ES-I3 (cell line): Measurements from ENCODE around the gene FAM50B.

ENCODE experiments used
- H3K36me3 ChIP-seq: 2 replicates; pipeline ENCODE4 v1.6.1; 2013; ENCODE audit warnings: mild to moderate bottlenecking, low read length, control low read depth, moderate library complexity; ENCODE audit not compliant: insufficient read depth
- H3K4me1 ChIP-seq: 2 replicates; pipeline ENCODE4 v1.6.1; 2013; ENCODE audit warnings: mild to moderate bottlenecking, control low read depth, low read length; ENCODE audit not compliant: insufficient read depth
- H3K9ac ChIP-seq: 2 replicates; pipeline ENCODE4 v1.6.1; 2013; ENCODE audit warnings: low read depth, mild to moderate bottlenecking, low read length, moderate library complexity
- H3K9me3 ChIP-seq: 2 replicates; pipeline ENCODE4 v1.6.1; 2013; ENCODE audit warnings: mild to moderate bottlenecking, low read length, moderate library complexity; ENCODE audit not compliant: control insufficient read depth, insufficient read depth

The FAM50B gene

GRCh38 chr6:3811191-3811590, 38.0 kb upstream of the FAM50B start:
- Histone ChIP-seq H3K9ac (no peak overlapping the region), H3K4me1 (peaks cover 10% of the 10 kb centered on the region; the same call in 1 of the 2 replicates), H3K36me3 (no peaks in the 10 kb centered on the region), H3K9me3 (no peaks in the 10 kb centered on the region)

GRCh38 chr6:3812596-3812995, 36.6 kb upstream of the FAM50B start:
- Histone ChIP-seq H3K9me3 (no peaks in the 10 kb centered on the region), H3K36me3 (no peaks in the 10 kb centered on the region), H3K4me1 (peaks cover 11% of the 10 kb centered on the region), H3K9ac (no peak overlapping the region)

DNA sequence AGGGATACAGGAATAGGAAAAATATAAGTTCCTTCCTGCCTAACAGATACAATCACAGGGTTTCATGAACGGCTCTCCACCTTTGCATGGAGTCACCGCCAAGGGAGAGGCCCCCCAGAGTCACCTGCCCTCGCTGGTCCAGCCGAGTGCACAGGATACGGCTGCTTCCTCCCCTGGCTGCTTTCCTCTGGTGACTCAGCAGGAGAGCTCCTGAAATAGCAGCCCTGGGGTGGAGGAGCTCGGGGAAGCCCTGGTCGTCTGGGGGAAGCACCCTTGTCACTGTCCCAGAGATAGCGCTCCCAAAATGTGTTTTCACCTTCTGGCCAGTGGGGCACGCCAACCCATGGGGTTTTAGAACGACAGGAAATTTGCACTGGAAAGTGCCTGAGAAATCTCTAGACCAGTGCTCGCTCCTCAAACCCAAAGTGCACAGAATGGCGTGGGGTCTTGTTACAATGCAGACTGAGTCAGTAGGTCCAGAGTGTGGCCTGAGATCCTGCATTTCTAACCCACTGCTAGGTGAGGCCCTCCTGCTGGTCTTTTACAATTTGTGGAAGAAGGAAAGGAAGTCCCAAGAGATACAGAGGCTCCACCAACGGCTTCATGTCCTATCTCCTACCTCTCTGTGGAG, 35.9 kb upstream of the FAM50B start:
- no peaks in the 10 kb centered on the region for H3K9me3 ChIP-seq
- peaks cover 15% of the 10 kb centered on the region for H3K4me1 ChIP-seq
- no peaks in the 10 kb centered on the region for H3K36me3 ChIP-seq
- no peak overlapping the region for H3K9ac ChIP-seq

GRCh38 chr6:3813918-3814317, 35.3 kb upstream of the FAM50B start:
- Histone ChIP-seq H3K4me1 (peaks cover 15% of the 10 kb centered on the region), H3K9ac (no peak overlapping the region), H3K9me3 (no peaks in the 10 kb centered on the region), H3K36me3 (no peaks in the 10 kb centered on the region)

DNA sequence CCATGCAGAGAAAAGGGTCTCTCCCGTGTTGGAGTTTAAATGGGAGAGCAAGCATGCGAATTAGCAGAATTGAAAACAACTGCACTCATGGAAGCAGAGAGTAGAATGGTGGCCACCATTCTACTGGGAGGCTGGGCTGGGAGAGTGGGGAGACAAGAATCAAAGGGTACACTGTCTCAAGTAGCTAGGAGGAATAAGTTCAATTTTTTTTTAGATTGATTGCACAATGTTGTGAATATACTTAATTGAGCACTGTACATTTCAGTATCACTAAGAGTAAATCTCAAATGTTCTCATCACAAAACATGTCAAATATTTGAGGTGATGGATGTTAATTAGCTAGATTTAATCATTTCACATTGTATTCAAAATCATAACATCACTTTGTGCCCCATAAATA, 34.6 kb upstream of the FAM50B start:
- H3K36me3 ChIP-seq: no peaks in the 10 kb centered on the region
- H3K9ac ChIP-seq: no peak overlapping the region
- H3K9me3 ChIP-seq: no peaks in the 10 kb centered on the region
- H3K4me1 ChIP-seq: peaks cover 15% of the 10 kb centered on the region

GRCh38 chr6:3816251-3816650, 32.9 kb upstream of the FAM50B start:
- Histone ChIP-seq H3K9ac (no peak overlapping the region), H3K36me3 (no peaks in the 10 kb centered on the region), H3K9me3 (no peaks in the 10 kb centered on the region), H3K4me1 (peaks cover 18% of the 10 kb centered on the region)

DNA sequence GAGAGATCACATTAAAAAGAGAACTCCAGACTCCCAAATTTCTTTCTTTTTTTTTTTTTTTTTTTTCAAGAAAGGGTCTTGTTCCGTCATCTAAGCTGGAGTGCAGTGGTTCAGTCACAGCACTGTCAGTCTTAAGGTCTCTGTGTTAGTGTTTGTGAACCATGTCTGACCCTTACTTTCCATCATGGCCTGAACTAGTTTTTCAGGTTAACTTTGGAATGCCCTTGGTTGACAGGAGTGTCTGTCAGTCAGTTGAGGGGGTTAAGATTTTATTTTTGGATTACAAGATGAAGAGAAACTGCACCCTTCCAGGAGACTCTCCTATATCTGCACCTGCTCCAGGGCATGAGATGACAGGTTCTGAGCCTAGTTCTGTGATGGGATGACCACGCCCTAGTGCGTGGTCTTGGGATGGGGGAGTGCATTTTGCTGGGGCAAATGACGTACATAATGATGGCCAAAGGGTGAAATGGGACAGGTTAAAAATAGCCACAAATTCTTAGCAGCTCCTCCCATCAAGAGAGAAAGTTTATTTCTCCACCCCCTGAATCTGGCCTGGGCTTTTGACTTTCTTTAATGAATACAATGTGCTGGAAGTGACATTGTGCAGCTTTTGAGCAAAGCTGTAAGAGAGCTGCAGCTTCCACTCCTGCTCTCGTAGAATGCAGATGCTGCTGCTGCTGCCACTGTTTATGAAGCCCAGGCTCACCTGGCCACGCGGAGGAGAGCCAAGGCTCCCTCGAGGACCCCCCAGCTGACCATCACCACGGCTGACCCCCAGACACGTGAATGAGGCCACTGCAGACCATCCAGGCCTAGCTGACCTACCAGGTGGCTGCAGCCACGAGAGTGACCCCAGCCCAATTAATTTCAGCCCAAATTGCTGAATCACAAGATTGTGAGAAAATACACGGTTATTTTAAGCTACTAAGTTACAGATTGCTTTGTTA, 29.7 kb upstream of the FAM50B start:
- H3K4me1 ChIP-seq: peaks cover 8% of the 10 kb centered on the region
- no peaks in the 10 kb centered on the region for H3K9me3 ChIP-seq
- H3K36me3 ChIP-seq: no peaks in the 10 kb centered on the region
- no peak overlapping the region for H3K9ac ChIP-seq

DNA sequence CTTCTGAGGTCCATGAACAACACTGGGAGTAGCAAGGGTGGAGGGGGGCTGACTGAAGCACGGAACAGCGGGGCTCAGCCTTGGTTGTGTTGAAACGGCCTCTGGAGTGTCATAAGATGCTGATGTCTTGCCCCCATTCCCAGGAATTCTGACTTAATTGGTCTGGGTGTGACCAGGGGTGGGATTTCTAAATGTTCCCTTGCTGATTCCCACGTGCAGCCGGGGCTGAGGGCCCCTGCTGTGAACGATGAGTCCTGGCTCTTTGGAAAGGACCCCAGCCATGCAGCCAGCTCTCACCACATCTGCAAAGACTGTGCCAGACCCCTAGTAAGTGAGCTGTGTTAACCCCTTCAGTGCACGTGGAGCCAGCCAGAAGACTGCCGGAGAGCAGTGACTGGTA, 28.6 kb upstream of the FAM50B start:
- peaks cover 9% of the 10 kb centered on the region for H3K4me1 ChIP-seq
- no peak overlapping the region for H3K9ac ChIP-seq
- no peaks in the 10 kb centered on the region for H3K36me3 ChIP-seq
- H3K9me3 ChIP-seq: no peaks in the 10 kb centered on the region

DNA sequence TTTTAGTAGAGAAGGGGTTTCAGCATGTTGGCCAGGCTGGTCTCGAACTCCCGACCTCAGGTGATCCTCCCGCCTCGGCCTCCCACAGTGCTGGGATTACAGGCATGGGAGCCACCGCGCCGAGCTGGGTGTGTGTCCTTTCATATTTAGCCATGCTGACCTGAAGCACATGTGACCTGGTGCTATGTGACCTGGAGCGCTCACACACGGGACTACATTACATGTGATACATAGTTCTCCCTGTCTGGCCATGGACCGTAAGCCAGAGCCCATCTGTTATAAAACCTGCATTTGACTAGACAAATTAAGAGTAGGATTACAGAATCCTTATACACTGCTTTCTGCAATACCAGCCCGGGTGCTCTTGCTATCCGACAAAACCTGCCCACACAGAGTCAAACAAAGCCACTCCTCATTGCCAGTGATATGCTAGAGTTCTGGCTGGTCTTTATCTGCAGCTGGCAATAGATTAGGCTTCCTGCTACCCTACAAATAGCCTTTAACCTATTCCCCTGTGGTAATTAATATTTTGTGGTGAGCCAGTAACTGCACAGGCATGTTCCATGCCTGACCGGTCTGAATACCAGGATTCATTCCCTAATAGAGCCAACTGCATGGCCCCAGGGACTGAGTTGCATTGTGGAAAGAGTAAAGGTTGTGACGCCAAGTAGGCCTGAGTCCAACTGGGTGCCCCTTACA, 26.3 kb upstream of the FAM50B start:
- Histone ChIP-seq H3K36me3 (no peaks in the 10 kb centered on the region), H3K4me1 (peaks cover 14% of the 10 kb centered on the region), H3K9ac (no peak overlapping the region), H3K9me3 (no peaks in the 10 kb centered on the region)

- no peaks in the 10 kb centered on the region for H3K9me3 ChIP-seq
- H3K9ac ChIP-seq: no peak overlapping the region
- H3K4me1 ChIP-seq: peaks cover 12% of the 10 kb centered on the region
- no peaks in the 10 kb centered on the region for H3K36me3 ChIP-seq
Observed at GRCh38 chr6:3823671-3824070, 25.5 kb upstream of the FAM50B start.

DNA sequence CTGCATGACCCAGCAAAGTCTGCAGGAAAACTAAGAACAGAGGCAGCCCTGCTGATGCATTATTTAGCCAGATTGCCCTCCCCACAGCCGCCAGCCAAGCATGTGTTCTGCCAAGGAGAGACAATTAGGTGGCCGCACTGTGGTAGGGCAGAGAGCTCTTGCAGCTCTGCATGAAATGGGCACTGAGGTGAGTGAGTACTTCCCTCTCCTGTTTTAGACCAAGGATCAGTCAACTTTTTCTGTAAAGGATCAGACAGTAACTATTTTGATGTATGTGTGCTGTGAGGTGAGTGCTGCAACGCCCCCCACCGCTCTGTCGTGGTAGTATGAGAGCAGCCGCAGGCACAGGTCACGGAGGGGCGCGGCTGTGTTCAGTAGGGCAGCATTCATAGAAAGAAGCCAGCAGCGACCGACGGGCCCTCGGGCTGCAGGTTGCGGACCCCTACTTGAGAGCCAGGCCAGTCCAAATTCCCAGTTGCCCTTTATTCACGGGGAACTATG, 23.8 kb upstream of the FAM50B start:
- Histone ChIP-seq H3K9ac (no peak overlapping the region), H3K4me1 (peaks cover 12% of the 10 kb centered on the region)

DNA sequence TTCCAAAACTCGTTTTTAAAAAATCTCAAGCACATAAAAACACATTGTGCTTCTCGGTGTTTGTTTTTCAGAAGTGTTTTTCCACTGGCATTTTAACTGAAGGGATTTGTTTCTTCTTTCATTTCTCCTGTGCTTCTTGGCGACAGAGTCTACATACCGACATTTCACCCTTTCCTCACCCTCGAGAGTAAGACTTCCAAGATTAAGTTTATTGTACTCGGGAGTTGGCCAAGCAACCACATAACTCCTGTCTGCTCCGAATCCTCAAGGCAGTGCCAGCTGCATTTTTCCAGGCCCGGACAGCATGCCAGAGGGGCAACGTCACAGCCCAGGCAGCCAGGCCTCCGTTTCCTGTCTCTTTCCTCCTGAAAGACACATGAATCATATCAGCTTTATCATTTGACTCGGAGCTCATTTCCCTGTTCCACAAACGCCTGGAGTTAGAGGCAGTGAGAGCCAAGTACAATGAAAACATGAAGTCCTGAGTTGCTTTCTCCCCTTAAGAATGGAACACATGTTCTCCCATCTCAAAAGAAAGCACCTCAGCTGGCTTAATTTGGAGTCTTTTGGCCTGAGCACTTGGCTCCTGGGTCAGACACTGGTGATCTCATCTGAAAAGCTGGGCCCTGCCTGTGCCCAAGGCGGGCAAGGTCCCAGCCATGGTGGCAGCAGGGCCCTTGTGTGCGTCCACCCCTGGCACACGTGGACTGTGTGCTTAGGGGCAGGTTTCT, 23.2 kb upstream of the FAM50B start:
- Histone ChIP-seq H3K9me3 (no peaks in the 10 kb centered on the region), H3K36me3 (no peaks in the 10 kb centered on the region), H3K9ac (no peak overlapping the region), H3K4me1 (peaks cover 9% of the 10 kb centered on the region)

More for the DNA sequence above, 23.8 kb upstream of the FAM50B start:
- Histone ChIP-seq H3K9me3 (no peaks in the 10 kb centered on the region), H3K36me3 (no peaks in the 10 kb centered on the region)

- Histone ChIP-seq H3K9ac (no peak overlapping the region), H3K36me3 (no peaks in the 10 kb centered on the region), H3K4me1 (peaks cover 9% of the 10 kb centered on the region), H3K9me3 (no peaks in the 10 kb centered on the region)
Observed at GRCh38 chr6:3829285-3829684, 19.9 kb upstream of the FAM50B start.

GRCh38 chr6:3830806-3831205, 18.4 kb upstream of the FAM50B start:
- Histone ChIP-seq H3K36me3 (no peaks in the 10 kb centered on the region), H3K9ac (no peak overlapping the region), H3K9me3 (no peaks in the 10 kb centered on the region), H3K4me1 (peaks cover 6% of the 10 kb centered on the region)
